ENCODE measurements around the gene MAPK8IP3.

The MAPK8IP3 gene

GRCh38 chr16:1762879-1763520, 57.0 kb downstream of the MAPK8IP3 start:
- Histone ChIP-seq H3K27me3 (no peaks in the 10 kb centered on the region), H3K27ac (no peak overlapping the region), H3K36me3 (peaks cover 68 to 100% (median 95%) of the 10 kb centered on the region in 3 donors), H3K4me1 (peaks cover 0 to 5% (median 0%) of the 10 kb centered on the region in 4 donors), H3K4me3 (no peak overlapping the region), H3K9me3 (no peaks in the 10 kb centered on the region)
- TF ChIP-seq CTCF (IDR thresholded peaks at IDR 0.05): no peak
- intact Hi-C loops (cut with DNase I; ENCODE audit: low total_unique reads): no loop called here
- DNase-seq: no peak

GRCh38 chr16:1763521-1764511, 57.8 kb downstream of the MAPK8IP3 start:
- no peak for DNase-seq
- H3K4me3 ChIP-seq: no peak overlapping the region
- H3K9me3 ChIP-seq: no peaks in the 10 kb centered on the region
- H3K36me3 ChIP-seq: peaks cover 71 to 100% (median 95%) of the 10 kb centered on the region in 3 donors
- H3K4me1 ChIP-seq: peaks cover 0 to 7% (median 0%) of the 10 kb centered on the region in 4 donors
- no peak for TF ChIP-seq CTCF (IDR thresholded peaks at IDR 0.05)
- no peaks in the 10 kb centered on the region for H3K27me3 ChIP-seq
- H3K27ac ChIP-seq: no peak overlapping the region
- intact Hi-C loops (cut with DNase I; ENCODE audit: low total_unique reads): no loop called here

GRCh38 chr16:1764971-1765370, 59.0 kb downstream of the MAPK8IP3 start:
- peaks cover 71 to 98% (median 90%) of the 10 kb centered on the region in 3 donors for H3K36me3 ChIP-seq
- no peak overlapping the region for H3K27ac ChIP-seq
- H3K4me3 ChIP-seq: no peak overlapping the region
- DNase-seq: no peak
- H3K4me1 ChIP-seq: peaks cover 0 to 19% (median 7%) of the 10 kb centered on the region in 4 donors
- TF ChIP-seq CTCF (IDR thresholded peaks at IDR 0.05): no peak
- intact Hi-C loops (cut with DNase I; ENCODE audit: low total_unique reads): no loop called here
- H3K9me3 ChIP-seq: no peaks in the 10 kb centered on the region
- H3K27me3 ChIP-seq: no peaks in the 10 kb centered on the region

DNA sequence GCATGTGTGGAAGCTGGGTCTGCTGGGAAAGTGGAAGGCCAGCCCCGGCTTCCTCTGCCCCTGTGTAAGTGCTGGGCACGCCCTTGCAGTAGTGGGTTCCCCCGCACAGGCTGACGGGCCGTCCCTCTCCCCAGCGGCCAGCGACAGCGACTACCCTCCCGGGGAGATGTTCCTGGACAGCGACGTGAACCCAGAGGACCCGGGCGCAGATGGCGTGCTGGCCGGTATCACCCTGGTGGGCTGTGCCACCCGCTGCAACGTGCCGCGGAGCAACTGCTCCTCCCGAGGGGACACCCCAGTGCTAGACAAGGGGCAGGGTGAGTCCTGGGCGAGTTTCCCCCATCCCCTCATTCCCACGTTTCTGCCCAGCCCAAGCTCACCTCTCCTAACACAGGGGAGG, 59.8 kb downstream of the MAPK8IP3 start:
- no peaks in the 10 kb centered on the region for H3K9me3 ChIP-seq
- H3K27ac ChIP-seq: no peak overlapping the region
- intact Hi-C loops (cut with DNase I; ENCODE audit: low total_unique reads): no loop called here
- peaks cover 0 to 26% (median 12%) of the 10 kb centered on the region in 4 donors for H3K4me1 ChIP-seq
- H3K4me3 ChIP-seq: no peak overlapping the region
- TF ChIP-seq CTCF (IDR thresholded peaks at IDR 0.05): no peak
- DNase-seq: no peak
- peaks cover 66 to 89% (median 82%) of the 10 kb centered on the region in 3 donors for H3K36me3 ChIP-seq
- no peaks in the 10 kb centered on the region for H3K27me3 ChIP-seq

DNA sequence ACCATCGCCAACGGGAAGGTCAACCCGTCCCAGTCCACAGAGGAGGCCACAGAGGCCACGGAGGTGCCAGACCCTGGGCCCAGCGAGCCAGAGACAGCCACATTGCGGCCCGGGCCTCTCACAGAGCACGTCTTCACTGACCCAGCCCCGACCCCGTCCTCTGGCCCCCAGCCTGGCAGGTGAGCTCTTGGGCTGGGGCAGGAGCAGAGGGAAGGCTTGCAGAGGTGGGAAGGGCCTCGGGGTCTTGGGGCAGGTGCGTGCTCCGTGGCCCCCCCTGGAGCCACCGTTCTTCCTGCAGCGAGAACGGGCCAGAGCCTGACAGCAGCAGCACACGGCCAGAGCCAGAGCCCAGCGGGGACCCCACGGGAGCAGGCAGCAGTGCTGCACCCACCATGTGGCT, 60.2 kb downstream of the MAPK8IP3 start:
- intact Hi-C loops (cut with DNase I; ENCODE audit: low total_unique reads): no loop called here
- no peak for TF ChIP-seq CTCF (IDR thresholded peaks at IDR 0.05)
- H3K9me3 ChIP-seq: no peaks in the 10 kb centered on the region
- peaks cover 0 to 26% (median 12%) of the 10 kb centered on the region in 4 donors for H3K4me1 ChIP-seq
- no peaks in the 10 kb centered on the region for H3K27me3 ChIP-seq
- H3K27ac ChIP-seq: no peak overlapping the region
- DNase-seq: no peak
- peaks cover 62 to 85% (median 78%) of the 10 kb centered on the region in 3 donors for H3K36me3 ChIP-seq
- no peak overlapping the region for H3K4me3 ChIP-seq

All from tibial artery (tissue), 4 donors.